GM19463 (cell line): ENCODE measurements around the gene GPM6B.

Experiments used
- ATAC-seq: cut with Tn5 transposase; IDR thresholded peaks from one replicate; pipeline ENCODE4 v1.9.1; 2021; ENCODE audit warnings: mild to moderate bottlenecking, moderate library complexity; ENCODE audit not compliant: unreplicated experiment

The GPM6B gene

DNA sequence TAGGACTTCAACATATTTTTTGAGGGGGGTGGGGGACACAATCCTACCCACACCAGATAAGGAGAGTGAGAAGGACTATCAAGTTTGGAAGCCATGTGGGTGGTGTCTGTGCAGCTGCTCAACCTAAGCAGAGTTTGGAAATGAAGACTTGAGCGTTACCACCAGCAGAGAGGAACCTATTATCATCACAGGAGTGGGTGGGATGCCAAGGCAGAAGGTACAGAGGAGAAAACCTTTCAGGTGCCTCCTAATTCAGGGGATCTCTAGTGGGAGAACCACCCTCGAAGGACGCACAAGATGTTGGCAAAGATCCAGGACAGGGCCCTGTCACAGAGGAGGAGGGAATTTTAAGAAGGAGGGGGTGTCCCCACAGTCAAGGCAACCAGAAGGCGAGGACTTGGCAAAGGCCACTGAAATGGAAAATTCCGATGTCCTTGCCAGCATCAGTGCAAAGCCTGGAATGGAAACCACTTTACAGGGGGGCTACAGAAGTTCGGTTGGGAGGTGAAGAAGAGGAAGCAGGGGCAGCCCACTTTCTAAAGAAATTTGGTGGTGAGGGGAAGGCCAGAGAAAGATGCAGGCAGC is 8.4 kb upstream of the GPM6B start:
- no peak for ATAC-seq

DNA sequence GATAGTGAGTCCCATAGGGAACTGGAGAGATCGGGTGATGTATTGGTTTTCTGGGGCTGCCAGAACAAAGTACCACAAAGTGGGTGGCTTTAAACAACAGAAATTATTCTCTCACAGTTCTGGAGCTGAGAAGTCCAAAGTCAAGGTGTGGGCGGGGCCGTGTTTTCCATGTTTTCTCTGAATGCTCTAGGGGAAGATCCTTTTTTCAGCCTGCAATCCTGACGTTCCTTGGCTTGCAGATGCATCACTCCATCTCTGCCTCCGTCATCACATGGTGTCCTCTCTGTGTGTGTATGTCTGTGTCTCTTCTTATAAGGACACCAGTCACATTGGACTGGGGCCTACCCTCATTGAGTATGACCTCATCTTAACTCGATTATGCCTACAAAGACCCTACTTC is 7.9 kb upstream of the GPM6B start:
- ATAC-seq, result no peak

GRCh38 chrX:13821738-13822137 is 4.8 kb upstream of the GPM6B start:
- ATAC-seq, result no peak

DNA sequence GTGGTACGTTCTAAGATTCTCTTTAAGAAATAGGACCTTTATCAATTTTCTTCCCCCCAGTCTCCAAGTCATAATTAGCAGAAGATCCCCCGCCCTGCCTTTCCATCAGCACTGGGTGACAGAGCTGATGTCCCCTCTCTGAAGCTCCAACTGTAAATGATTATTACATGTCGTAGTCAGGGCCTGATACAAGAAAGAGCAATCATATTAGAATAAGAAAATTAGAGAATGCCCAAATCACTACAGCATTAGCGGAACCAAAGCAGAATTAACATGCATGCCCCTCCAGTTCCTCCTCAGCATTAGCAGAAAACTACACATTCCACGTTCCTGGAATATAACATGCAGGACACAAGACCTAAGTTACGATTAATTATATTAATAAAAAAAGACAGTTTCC is 717 bp downstream of the GPM6B start:
- no peak for ATAC-seq

- ATAC-seq, result no peak
These were observed 1.2 kb downstream of the GPM6B start for GRCh38 chrX:13815664-13816063.

DNA sequence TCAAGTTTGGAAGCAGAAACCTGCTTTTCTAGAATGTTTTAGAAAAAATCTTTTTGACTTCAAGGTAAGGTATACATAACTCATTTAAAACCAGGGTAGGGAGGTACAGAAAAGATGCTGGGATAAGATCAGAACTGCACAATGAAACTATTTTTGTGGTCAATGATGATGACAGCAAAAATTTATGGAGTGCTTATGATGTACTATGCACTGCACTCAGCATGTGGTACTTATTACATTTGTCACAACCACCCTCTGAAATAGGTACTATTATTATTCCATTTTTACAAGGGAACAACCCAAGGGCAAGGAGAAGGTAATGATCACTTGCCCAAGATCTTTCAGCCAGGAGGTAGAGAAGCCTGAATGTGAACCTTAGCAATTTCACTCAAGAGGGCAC is 8.0 kb downstream of the GPM6B start:
- no peak for ATAC-seq

DNA sequence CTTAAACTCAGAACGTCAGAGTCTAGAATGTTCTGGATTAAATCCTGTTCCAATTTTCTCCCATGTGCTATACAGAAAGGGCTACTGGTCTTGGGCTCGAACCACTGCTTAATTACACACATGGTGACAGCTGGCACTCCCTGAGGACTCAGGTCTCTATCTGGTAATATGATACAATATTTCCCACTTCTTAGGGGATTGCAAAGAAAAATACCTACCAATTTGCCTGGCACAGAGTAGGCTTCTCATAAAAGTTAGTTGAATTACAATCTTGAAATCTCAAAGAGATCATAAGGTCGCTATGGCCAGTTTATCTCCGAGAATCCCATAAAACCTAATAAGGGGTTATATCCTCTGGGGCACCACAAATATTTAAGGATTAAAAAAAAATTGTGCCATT is 8.6 kb downstream of the GPM6B start:
- no peak for ATAC-seq

DNA sequence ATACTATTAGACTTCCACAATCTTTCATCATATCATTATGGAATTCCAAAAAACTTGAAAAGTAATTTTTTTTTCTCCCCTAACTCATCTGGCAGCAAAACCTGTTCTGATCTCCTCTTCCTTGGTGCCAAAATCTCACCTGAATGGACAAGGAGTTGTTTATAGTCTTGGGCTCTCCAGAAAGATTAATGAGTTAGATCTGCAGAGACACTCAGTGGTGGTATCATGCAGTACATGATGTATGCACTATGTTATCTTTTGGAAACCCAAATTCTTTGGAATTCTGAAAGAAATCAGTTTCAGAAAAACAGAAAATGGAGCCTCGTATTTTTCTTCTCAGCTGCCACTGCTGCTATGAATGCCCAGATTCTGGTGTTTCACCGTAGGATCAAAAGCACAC is 11.7 kb downstream of the GPM6B start:
- ATAC-seq, result no peak

DNA sequence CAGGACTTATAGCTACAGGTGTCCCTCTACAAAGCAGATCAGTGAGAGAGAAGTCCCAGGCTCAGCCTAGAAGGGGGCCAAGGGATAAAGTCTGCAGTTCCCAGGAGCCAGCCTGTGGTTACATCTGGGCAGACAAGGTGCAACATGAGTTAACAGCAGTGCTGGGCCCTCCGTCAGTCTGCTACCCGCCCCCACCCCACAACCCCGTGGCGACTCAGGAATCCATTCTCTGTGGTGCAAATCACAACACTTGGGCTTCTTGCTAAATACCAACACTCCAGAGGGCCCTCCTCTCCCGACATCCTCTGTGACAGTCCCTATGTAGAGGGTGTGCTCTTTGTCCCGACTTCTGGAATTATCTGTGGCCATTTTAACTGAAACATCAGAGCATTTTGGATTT is 13.8 kb downstream of the GPM6B start:
- no peak for ATAC-seq

DNA sequence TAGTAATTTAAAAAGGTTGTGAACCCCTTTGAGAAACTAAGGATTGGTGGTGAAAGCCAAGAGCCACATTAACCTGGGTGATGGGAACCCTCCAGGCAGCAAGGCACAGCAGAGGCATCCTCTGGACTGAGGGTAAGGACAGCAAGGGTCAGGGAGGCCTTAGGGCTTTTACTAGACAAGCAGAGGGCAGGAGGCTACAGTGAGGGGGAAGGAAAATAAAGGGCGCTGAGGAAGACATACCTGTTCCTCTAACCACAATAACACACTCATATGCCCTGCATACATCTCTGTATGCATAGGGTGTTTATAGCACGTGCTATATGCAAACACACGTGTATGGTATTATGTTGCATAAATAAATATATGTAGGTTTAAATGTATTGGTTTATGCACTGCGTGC is 18.7 kb downstream of the GPM6B start:
- no peak for ATAC-seq

DNA sequence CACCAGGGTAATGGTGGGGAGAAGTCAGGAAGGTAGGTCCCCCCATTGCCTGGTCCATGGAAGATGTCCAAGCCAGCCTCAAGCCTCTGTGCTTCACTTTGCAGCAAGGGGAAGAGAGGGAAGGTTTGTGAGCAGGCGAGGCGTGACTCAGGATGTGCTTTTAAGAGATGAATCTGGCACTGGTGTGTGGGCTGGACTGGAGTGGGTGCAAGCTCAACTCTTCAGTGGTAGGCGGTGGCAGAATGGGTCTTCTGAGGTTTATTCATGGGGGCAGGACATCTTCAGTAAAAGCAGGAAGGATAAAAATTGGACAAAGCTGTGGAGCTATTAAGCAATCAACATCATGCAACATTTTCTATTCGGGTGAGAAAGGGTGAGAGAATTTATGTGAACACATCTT is 19.4 kb downstream of the GPM6B start:
- ATAC-seq, result no peak

GRCh38 chrX:13794417-13794816 is 22.5 kb downstream of the GPM6B start:
- ATAC-seq, result no peak

DNA sequence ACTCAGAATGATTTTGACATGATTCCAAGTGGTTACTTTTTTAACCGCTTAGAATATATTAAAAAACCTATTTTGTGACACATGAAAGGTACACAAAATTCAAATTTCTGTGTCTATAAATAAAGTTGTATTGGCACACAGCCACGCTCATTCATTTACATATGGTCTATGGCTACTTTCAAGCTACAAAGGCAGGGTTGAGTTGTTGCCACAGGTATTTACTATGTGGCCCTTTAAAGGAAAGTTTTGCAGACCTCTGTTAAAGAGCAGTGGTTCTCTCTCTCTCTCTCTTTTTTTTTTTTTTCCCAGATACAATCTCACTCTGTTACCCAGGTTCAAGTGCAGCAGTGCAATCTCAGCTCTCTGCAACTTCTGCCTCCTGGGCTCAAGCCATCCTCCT is 23.0 kb downstream of the GPM6B start:
- ATAC-seq, result no peak

GRCh38 chrX:13791559-13791958 is 25.3 kb downstream of the GPM6B start:
- no peak for ATAC-seq

GRCh38 chrX:13791145-13791544 is 25.7 kb downstream of the GPM6B start:
- no peak for ATAC-seq

- ATAC-seq, result no peak
These were observed 26.4 kb downstream of the GPM6B start for GRCh38 chrX:13790206-13791131.

DNA sequence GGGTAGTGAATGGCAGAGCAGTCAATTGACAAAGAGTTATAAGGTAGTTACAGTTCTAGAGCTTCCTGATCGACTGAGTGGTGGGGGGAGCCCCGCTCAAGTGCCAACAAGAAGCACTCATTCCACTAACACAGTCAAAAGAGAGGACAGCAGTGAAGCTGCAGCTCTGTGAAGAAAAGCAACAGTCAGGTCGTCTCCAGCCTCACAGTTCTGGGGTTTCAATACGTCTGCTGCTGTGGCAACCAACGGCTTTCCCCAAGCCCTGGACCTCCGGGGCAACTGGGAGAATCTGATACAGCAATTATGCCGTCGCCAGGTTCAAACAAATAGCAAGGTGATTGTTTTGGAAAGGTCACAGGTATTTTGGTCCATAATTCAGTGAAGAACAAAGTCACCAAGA is 30.8 kb downstream of the GPM6B start:
- ATAC-seq, result no peak

- no peak for ATAC-seq
These were observed 35.9 kb downstream of the GPM6B start for GRCh38 chrX:13780868-13781427.

- ATAC-seq, result no peak
These were observed 38.0 kb downstream of the GPM6B start for GRCh38 chrX:13778916-13779315.

DNA sequence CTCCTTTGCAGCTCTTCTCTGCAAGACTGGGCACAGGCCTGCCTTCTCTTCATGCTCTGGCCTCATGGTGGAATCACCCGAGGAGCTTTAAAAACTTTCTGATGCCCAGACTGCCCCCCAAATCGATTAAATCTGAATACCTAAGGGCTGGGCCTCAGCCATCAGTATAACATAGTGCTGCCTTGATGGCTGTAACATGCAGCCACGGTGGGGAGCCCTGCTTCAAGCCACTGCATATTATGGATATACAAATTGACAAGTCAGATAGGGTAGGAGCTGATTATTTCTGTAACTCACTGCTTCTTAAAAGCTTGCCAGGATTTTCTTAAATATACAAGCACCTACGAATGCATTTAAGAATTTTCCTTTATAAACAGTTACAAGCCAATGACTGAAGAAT is 40.5 kb downstream of the GPM6B start:
- ATAC-seq, result no peak

DNA sequence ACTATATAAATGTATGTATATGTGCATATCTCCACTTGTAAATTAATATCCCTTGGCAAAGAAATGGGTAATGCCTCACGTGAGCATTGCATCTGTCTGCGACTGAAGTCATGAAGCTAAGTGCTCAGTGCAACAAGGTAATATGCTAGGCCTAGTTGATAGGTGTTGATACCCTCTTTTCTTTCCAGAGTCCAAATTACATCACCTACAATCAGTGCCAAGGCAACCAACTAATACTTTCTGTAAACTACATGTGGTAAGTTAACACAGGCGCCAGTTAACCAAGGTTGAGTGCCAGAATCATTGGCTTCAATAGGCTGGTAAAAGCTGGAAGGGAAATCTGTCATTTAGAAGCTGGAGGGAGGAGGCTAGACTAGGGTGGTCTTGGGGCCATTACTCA is 41.1 kb downstream of the GPM6B start:
- no peak for ATAC-seq

DNA sequence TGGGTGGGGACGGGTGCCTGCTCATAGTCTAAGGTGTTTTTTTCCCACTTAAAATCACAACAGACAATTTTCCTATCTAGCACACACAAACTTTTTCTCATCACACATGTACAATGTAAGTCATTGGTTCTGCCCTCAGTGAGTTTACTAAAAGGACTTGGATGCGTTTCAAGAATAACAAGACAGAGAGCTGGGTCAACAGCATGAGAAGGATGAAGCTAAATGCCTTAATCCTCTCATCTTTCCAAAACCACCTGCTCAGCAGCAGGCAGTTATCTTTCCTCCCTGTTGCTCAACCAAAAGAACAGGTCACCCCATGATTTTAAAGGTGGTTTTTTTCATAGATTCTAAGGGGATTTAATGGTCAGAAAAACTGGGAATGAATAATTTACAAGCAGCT is 42.2 kb downstream of the GPM6B start:
- ATAC-seq, result no peak
